Liver (tissue), 9 donors: ENCODE results near the gene OSTM1. TPM values are rescaled to one million over a fixed set of nuclear protein-coding genes. Genes with fewer than 3 reads are reported as not detected.

Experiments
- DNase-seq: peaks from one replicate; pipeline ENCODE4 v3.0.0-alpha.2; 2017; ENCODE audit warnings: low spot score
- H3K27ac ChIP-seq, 2 donors: one replicate each; pipeline ENCODE4 v1.7.0; 2013; ENCODE audit warnings: inconsistent platforms in 2 of 2, low read length in 2 of 2, control low read depth in 1 of 2, low read depth in 1 of 2, mild to moderate bottlenecking in 1 of 2
- H3K27me3 ChIP-seq, 4 donors: one replicate each; pipeline versions ENCODE4 v1.6.1 to v1.7.0; 2013; ENCODE audit warnings: low read length in 3 of 4, inconsistent platforms in 1 of 4, mild to moderate bottlenecking in 1 of 4, moderate library complexity in 1 of 4; ENCODE audit not compliant: control insufficient read depth in 4 of 4, insufficient read depth in 4 of 4
- H3K36me3 ChIP-seq, 4 donors: one replicate each; pipeline versions ENCODE4 v1.6.1 to v1.7.0; 2013; ENCODE audit warnings: low read length in 3 of 4, mild to moderate bottlenecking in 3 of 4, low read depth in 1 of 4, moderate library complexity in 1 of 4; ENCODE audit not compliant: control insufficient read depth in 4 of 4, insufficient read depth in 3 of 4
- H3K4me1 ChIP-seq, 4 donors: one replicate each; pipeline versions ENCODE4 v1.6.1 to v1.7.0; 2013; ENCODE audit warnings: low read length in 3 of 4, mild to moderate bottlenecking in 3 of 4, moderate library complexity in 1 of 4; ENCODE audit not compliant: control insufficient read depth in 4 of 4, insufficient read depth in 4 of 4
- H3K4me3 ChIP-seq, 3 donors: one replicate each; pipeline versions ENCODE4 v1.6.1 to v1.7.0; 2013; ENCODE audit warnings: low read length in 3 of 3, control low read depth in 1 of 3, low read depth in 1 of 3, mild to moderate bottlenecking in 1 of 3
- H3K9ac ChIP-seq, 2 donors: one replicate each; pipeline ENCODE4 v1.7.0; 2013; ENCODE audit warnings: low read length in 2 of 2, mild to moderate bottlenecking in 2 of 2, moderate library complexity in 2 of 2, control low read depth in 1 of 2, low read depth in 1 of 2
- H3K9me3 ChIP-seq, 4 donors: one replicate each; pipeline versions ENCODE4 v1.6.1 to v1.7.0; 2013; ENCODE audit warnings: low read length in 3 of 4; ENCODE audit not compliant: control insufficient read depth in 4 of 4
- ATF3 ChIP-seq: IDR thresholded peaks from 2 replicates; pipeline ENCODE4 v1.6.1; 2016; ENCODE audit warnings: antibody characterized with exemption
- CTCF ChIP-seq: fragments of 150-350 bp; IDR thresholded peaks from 2 replicates; pipeline ENCODE4 v1.5.1; 2017; ENCODE audit warnings: improper control_type of control experiment, low read depth, low read length; ENCODE audit not compliant: missing input control
- EGR1 ChIP-seq, 2 donors: IDR thresholded peaks; 2 replicates each; pipeline ENCODE4 v1.6.1; 2016 to 2018; ENCODE audit warnings: antibody characterized with exemption in 2 of 2, low read depth in 2 of 2
- FOXA1 ChIP-seq: IDR thresholded peaks from 2 replicates; pipeline ENCODE4 v1.6.1; 2016; ENCODE audit warnings: antibody characterized with exemption
- FOXA2 ChIP-seq: IDR thresholded peaks from 2 replicates; pipeline ENCODE4 v1.6.1; 2016; ENCODE audit warnings: antibody characterized with exemption
- GABPA ChIP-seq, 2 donors: IDR thresholded peaks in 1 of 2; conservative IDR thresholded peaks in 1 of 2; 2 replicates each; pipeline ENCODE4 v1.6.1; 2016; ENCODE audit warnings: antibody characterized with exemption in 2 of 2, mild to moderate bottlenecking in 1 of 2, moderate library complexity in 1 of 2
- HNF4A ChIP-seq, 2 donors: conservative IDR thresholded peaks; 2 replicates each; pipeline ENCODE4 v1.6.1; 2016; ENCODE audit warnings: antibody characterized with exemption in 2 of 2, mild to moderate bottlenecking in 2 of 2
- HNF4G ChIP-seq: IDR thresholded peaks from 2 replicates; pipeline ENCODE4 v1.6.1; 2016; ENCODE audit warnings: antibody characterized with exemption
- JUND ChIP-seq, 2 donors: IDR thresholded peaks; 2 replicates each; pipeline ENCODE4 v1.6.1; 2016; ENCODE audit warnings: antibody characterized with exemption in 2 of 2
- REST ChIP-seq: IDR thresholded peaks from 2 replicates; pipeline ENCODE4 v1.6.1; 2016; ENCODE audit warnings: antibody characterized with exemption, mild to moderate bottlenecking
- RXRA ChIP-seq, 2 donors: IDR thresholded peaks; 2 replicates each; pipeline ENCODE4 v1.6.1; 2017 to 2018; ENCODE audit warnings: antibody characterized with exemption in 2 of 2, mild to moderate bottlenecking in 1 of 2
- SP1 ChIP-seq: IDR thresholded peaks from 2 replicates; pipeline ENCODE4 v1.6.1; 2018; ENCODE audit warnings: antibody characterized with exemption, mild to moderate bottlenecking
- TAF1 ChIP-seq: conservative IDR thresholded peaks from 2 replicates; pipeline ENCODE4 v1.6.1; 2016; ENCODE audit warnings: antibody characterized with exemption, mild to moderate bottlenecking
- YY1 ChIP-seq: IDR thresholded peaks from 2 replicates; pipeline ENCODE4 v1.6.1; 2016; ENCODE audit warnings: antibody characterized with exemption, mild to moderate bottlenecking
- ZBTB33 ChIP-seq: IDR thresholded peaks from 2 replicates; pipeline ENCODE4 v1.6.1; 2016; ENCODE audit warnings: antibody characterized with exemption
- WGBS: extraction: QIAGEN DNeasy Blood & Tissue Kit; methylation state at CpG from one replicate; pipeline ENCODE4 v1.1.7; 2013; 5-methylcytosine and 5-hydroxymethylcytosine counted together
- polyA plus RNA-seq, 2 donors: library from polyadenylated mRNA; stranded (reverse) in 1 of 2; unstranded in 1 of 2; fragments of 200-250 nt in 1 of 2; fragments of >200 nt in 1 of 2; fragmentation: Nextera tagmentation in 1 of 2; extraction: Ambion mirVana in 1 of 2; gene quantifications; one replicate each; pipeline versions ENCODE4 v1.2.1 to v1.2.3, GENCODE V29; 2013 to 2015
- total RNA-seq, 2 donors: library from RNA; depleted of rRNA; stranded (reverse); fragments of >200 nt; gene quantifications; one replicate each; pipeline ENCODE4 v1.2.3, GENCODE V29; 2014
- donor health status: healthy.
- donor health status: healthy.
- donor health status: healthy.
- donor health status: healthy.
- donor health status: healthy.

The OSTM1 gene
- total and polyA plus RNA-seq, 4 donors, result 8.8 to 33.3 (median 11.3) TPM

GRCh38 chr6:108091288-108091687, 16.7 kb upstream of the OSTM1 start:
- H3K4me1 ChIP-seq, result no peaks in the 10 kb centered on the region
- DNase-seq, result no peak
- TF ChIP-seq TAF1 (no peak), REST (no peak), HNF4G (no peak), FOXA2 (no peak), RXRA (IDR thresholded peaks at IDR 0.05) (no peak), ZBTB33 (no peak), YY1 (no peak)
- no peak overlapping the region for H3K27ac ChIP-seq
- H3K36me3 ChIP-seq, result no peaks in the 10 kb centered on the region
- H3K4me3 ChIP-seq, result no peak overlapping the region
- H3K9me3 ChIP-seq, result no peaks in the 10 kb centered on the region
- no peak overlapping the region for H3K9ac ChIP-seq
- no peaks in the 10 kb centered on the region for H3K27me3 ChIP-seq

- Histone ChIP-seq H3K4me1 (no peaks in the 10 kb centered on the region), H3K4me3 (no peak overlapping the region), H3K9me3 (no peaks in the 10 kb centered on the region), H3K27ac (no peak overlapping the region), H3K36me3 (no peaks in the 10 kb centered on the region), H3K9ac (no peak overlapping the region), H3K27me3 (no peaks in the 10 kb centered on the region)
- DNase-seq, result no peak
- TF ChIP-seq ATF3 (no peak), HNF4A (conservative IDR thresholded peaks at IDR 0.05) (no peak), REST (no peak), JUND (IDR thresholded peaks at IDR 0.05) (no peak), CTCF (no peak), FOXA1 (no peak), EGR1 (IDR thresholded peaks at IDR 0.05; ENCODE audit: low read depth in 2 of 2) (no peak), SP1 (no peak), GABPA (IDR thresholded peaks at IDR 0.05 in 1 of 2, conservative IDR thresholded peaks at IDR 0.05 in 1 of 2) (no peak)
- WGBS, result 83% methylated on average over 5 of the region's 5 CpGs
Observed at GRCh38 chr6:108083349-108083748, 8.8 kb upstream of the OSTM1 start.
